Prostate gland (tissue), 2 donors: Measurements from ENCODE around the gene TBC1D19. TPM values are rescaled to one million over a fixed set of nuclear protein-coding genes. Genes with fewer than 3 reads are reported as not detected.

Experiments used
- DNase-seq: peaks from one replicate; pipeline ENCODE4 v3.0.0-alpha.2; 2019; ENCODE audit warnings: low spot score
- H3K27ac ChIP-seq, 2 donors: fragments of 200-600 bp; sonication (generic); 2 replicates each; pipeline ENCODE4 v1.5.1; 2017 to 2019
- H3K27me3 ChIP-seq: fragments of 200-600 bp; sonication (generic); replicated peaks from 2 replicates; pipeline ENCODE4 v1.5.1; 2019; ENCODE audit not compliant: insufficient read depth
- H3K36me3 ChIP-seq, 2 donors: fragments of 200-600 bp; sonication (generic); 1 replicate in 1 of 2; 2 replicates in 1 of 2; pipeline versions ENCODE4 v1.5.1 to v1.8.1; 2017 to 2019
- H3K4me1 ChIP-seq: fragments of 200-600 bp; sonication (generic); replicated peaks from 2 replicates; pipeline ENCODE4 v1.5.1; 2019
- H3K4me3 ChIP-seq, 2 donors: fragments of 200-600 bp; sonication (generic); 2 replicates each; pipeline ENCODE4 v1.5.1; 2017 to 2019
- H3K9me3 ChIP-seq: fragments of 200-600 bp; sonication (generic); 2 replicates; pipeline ENCODE4 v1.5.1; 2017
- POLR2A ChIP-seq: fragments of 450-650 bp; IDR thresholded peaks from one replicate; pipeline ENCODE4 v1.6.1; 2016; ENCODE audit warnings: antibody characterized with exemption, mild to moderate bottlenecking
- POLR2AphosphoS5 ChIP-seq: sonication (generic); formaldehyde crosslinking; IDR thresholded peaks from one replicate; pipeline ENCODE4 v1.6.1; 2017; ENCODE audit warnings: antibody characterized with exemption
- WGBS: methylation state at CpG from one replicate; pipeline ENCODE4 v1.1.5; 2018; 5-methylcytosine and 5-hydroxymethylcytosine counted together
- intact Hi-C: fragments of 100-400 bp; cut with DNase I; formaldehyde crosslinking; loops from one replicate; pipeline ENCODE4 v1.14.2; 2022
- total RNA-seq, 2 donors: library from RNA; depleted of rRNA; stranded (reverse); fragments of >200 nt; gene quantifications; one replicate each; pipeline ENCODE4 v1.1.0, GENCODE V29; 2016
- TF ChIP-seq, protein P1 (sequence below), 4 experiments: fragments of 200-600 bp in 2 of 4; fragments of 450-650 bp in 2 of 4; sonication (generic) in 2 of 4; IDR thresholded peaks; 1 replicate in 3 of 4; 2 replicates in 1 of 4; pipeline ENCODE4 v1.5.1; 2016 to 2019; ENCODE audit warnings: antibody characterized with exemption in 4 of 4, mild to moderate bottlenecking in 2 of 4, moderate library complexity in 2 of 4

Gene TBC1D19
- total RNA-seq, 2 donors from 2014 or later = 11.3 to 19.9 TPM

- no peak overlapping the region for H3K4me3 ChIP-seq
- no peaks in the 10 kb centered on the region for H3K27me3 ChIP-seq
- intact Hi-C loops = no loop called here
- H3K36me3 ChIP-seq = no peaks in the 10 kb centered on the region
- H3K4me1 ChIP-seq = no peaks in the 10 kb centered on the region
- TF ChIP-seq, protein P1, sequence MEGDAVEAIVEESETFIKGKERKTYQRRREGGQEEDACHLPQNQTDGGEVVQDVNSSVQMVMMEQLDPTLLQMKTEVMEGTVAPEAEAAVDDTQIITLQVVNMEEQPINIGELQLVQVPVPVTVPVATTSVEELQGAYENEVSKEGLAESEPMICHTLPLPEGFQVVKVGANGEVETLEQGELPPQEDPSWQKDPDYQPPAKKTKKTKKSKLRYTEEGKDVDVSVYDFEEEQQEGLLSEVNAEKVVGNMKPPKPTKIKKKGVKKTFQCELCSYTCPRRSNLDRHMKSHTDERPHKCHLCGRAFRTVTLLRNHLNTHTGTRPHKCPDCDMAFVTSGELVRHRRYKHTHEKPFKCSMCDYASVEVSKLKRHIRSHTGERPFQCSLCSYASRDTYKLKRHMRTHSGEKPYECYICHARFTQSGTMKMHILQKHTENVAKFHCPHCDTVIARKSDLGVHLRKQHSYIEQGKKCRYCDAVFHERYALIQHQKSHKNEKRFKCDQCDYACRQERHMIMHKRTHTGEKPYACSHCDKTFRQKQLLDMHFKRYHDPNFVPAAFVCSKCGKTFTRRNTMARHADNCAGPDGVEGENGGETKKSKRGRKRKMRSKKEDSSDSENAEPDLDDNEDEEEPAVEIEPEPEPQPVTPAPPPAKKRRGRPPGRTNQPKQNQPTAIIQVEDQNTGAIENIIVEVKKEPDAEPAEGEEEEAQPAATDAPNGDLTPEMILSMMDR (IDR thresholded peaks at IDR 0.05) = no peak
- TF ChIP-seq POLR2A = no peak
- no peak for TF ChIP-seq POLR2AphosphoS5
- H3K9me3 ChIP-seq = no peaks in the 10 kb centered on the region
- WGBS = 11% methylated on average over 3 of the region's 3 CpGs
- DNase-seq = no peak
- H3K27ac ChIP-seq = no peak overlapping the region
These were observed 25.6 kb upstream of the TBC1D19 start for GRCh38 chr4:26558166-26558895.

DNA sequence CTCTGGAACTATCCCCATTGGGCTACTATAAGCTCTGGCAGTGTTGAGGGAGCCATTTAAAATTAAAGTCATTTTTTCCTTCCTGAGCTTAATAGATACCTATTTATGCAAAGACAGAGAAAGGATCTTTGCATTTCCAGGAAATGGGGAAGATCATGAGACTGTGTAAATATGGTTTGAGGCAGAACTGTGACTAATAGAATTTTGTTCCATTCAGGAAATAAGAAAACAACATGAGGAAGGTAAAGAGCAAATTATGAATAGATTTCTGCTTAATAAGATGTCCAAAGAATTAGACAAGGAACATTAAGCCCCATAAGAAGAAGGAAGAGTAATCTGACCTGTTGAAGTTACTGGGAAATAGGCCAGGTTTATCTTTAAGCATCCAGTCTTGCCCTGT is 17.8 kb upstream of the TBC1D19 start:
- Histone ChIP-seq H3K27me3 (no peaks in the 10 kb centered on the region), H3K4me1 (no peaks in the 10 kb centered on the region), H3K9me3 (no peaks in the 10 kb centered on the region), H3K27ac (no peak overlapping the region), H3K4me3 (no peak overlapping the region), H3K36me3 (no peaks in the 10 kb centered on the region)
- TF ChIP-seq, protein P1 (IDR thresholded peaks at IDR 0.05) = no peak
- TF ChIP-seq POLR2A = no peak
- no peak for TF ChIP-seq POLR2AphosphoS5
- intact Hi-C loops = no loop called here
- no peak for DNase-seq

- no peaks in the 10 kb centered on the region for H3K4me1 ChIP-seq
- no peaks in the 10 kb centered on the region for H3K36me3 ChIP-seq
- no peaks in the 10 kb centered on the region for H3K27me3 ChIP-seq
- H3K27ac ChIP-seq = no peak overlapping the region
- DNase-seq = no peak
- intact Hi-C loops = no loop called here
- WGBS = 40% methylated on average over 3 of the region's 3 CpGs
- no peak overlapping the region for H3K4me3 ChIP-seq
- H3K9me3 ChIP-seq = no peaks in the 10 kb centered on the region
- TF ChIP-seq, protein P1 (IDR thresholded peaks at IDR 0.05) = no peak
- no peak for TF ChIP-seq POLR2A
- no peak for TF ChIP-seq POLR2AphosphoS5
These were observed 15.4 kb upstream of the TBC1D19 start for GRCh38 chr4:26568446-26568994.

- no peak for DNase-seq
- H3K4me3 ChIP-seq = no peak overlapping the region
- TF ChIP-seq, protein P1 (IDR thresholded peaks at IDR 0.05) = no peak
- no peak overlapping the region for H3K27ac ChIP-seq
- 79% methylated on average over 3 of the region's 3 CpGs for WGBS
- intact Hi-C loops = loop anchor here (10.0 kb wide), 1 partner anchor 86 kb away; no protein-coding TSS in a partner anchor
- no peaks in the 10 kb centered on the region for H3K27me3 ChIP-seq
- no peaks in the 10 kb centered on the region for H3K9me3 ChIP-seq
- no peaks in the 10 kb centered on the region for H3K36me3 ChIP-seq
- H3K4me1 ChIP-seq = no peaks in the 10 kb centered on the region
These were observed 13.3 kb upstream of the TBC1D19 start for GRCh38 chr4:26570596-26570995.

DNA sequence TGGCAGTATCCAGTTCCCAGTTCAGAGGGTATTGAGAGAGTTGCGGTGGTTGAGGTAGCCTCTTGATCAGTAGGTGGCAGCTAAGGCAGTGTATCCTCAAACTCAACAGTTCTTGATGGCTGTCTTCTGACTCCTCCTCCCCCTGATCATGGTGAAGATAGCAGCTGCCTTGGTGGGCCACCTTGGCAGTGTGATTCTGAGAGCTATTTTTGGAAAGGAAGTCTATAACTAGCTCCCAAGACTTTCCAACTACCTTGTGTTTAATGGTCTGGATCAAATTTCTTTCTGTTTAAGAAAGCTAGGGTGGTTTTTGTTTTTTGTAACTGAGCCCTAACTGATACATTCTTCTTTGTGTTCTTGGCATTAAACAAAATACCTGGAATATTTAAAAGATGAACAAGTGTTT is 10.5 kb upstream of the TBC1D19 start:
- no peaks in the 10 kb centered on the region for H3K36me3 ChIP-seq
- no peaks in the 10 kb centered on the region for H3K9me3 ChIP-seq
- H3K4me1 ChIP-seq = no peaks in the 10 kb centered on the region
- no peak for TF ChIP-seq POLR2A
- TF ChIP-seq, protein P1 (IDR thresholded peaks at IDR 0.05) = no peak
- no peak for TF ChIP-seq POLR2AphosphoS5
- no peaks in the 10 kb centered on the region for H3K27me3 ChIP-seq
- DNase-seq = no peak
- intact Hi-C loops = loop anchor here (10.0 kb wide), 1 partner anchor 89 kb away; no protein-coding TSS in a partner anchor
- H3K27ac ChIP-seq = no peak overlapping the region
- no peak overlapping the region for H3K4me3 ChIP-seq
- 91% methylated on average over 1 of the region's 1 CpG for WGBS
